HepG2 (cell line): ENCODE results near the gene INTS15. TPM values are rescaled to one million over a fixed set of nuclear protein-coding genes. Genes with fewer than 3 reads are reported as not detected.

ENCODE experiments used
- ATAC-seq: fragments of 200-7000 bp; cut with Tn5 transposase; 3 replicates; pipeline ENCODE4 v1.9.1; 2020; ENCODE audit warnings: mild to moderate bottlenecking, moderate library complexity
- BruUV-seq: library from RNA; stranded (reverse); fragments of 400-500 nt; replicated peaks from 2 replicates; lab custom pipeline; 2021; lab: Mats Ljungman, UMichigan
- CTCF ChIA-PET: fragments of 300-600 bp; formaldehyde crosslinking; extraction: SDS; loops from one replicate; lab custom pipeline; 2021; ENCODE audit warnings: low total read pairs, inconsistent platforms, low intra/inter-chr PET ratio; lab: Yijun Ruan, JAX
- POLR2A ChIA-PET: fragments of 350-600 bp; sonication (Branson Sonifier 250); formaldehyde crosslinking; loops from one replicate; lab custom pipeline; 2020; ENCODE audit warnings: antibody characterized with exemption, inconsistent platforms; lab: Yijun Ruan, JAX
- DNase-seq: peaks from one replicate; pipeline ENCODE4 v3.0.0-alpha.2; 2015; ENCODE audit warnings: low spot score
- FAIRE-seq: peaks from 3 replicates; lab custom pipeline; 2011; peaks lifted over from hg19 to GRCh38; lab: Jason Lieb, UNC
- H2AFZ ChIP-seq: one replicate; pipeline ENCODE4 v1.6.1; 2011; ENCODE audit warnings: low read length, inconsistent platforms
- H3K27ac ChIP-seq: fragments of 300-600 bp; 3 replicates; pipeline ENCODE4 v1.8.0; 2011; ENCODE audit warnings: mixed run types, mild to moderate bottlenecking, mixed read lengths, low read length, inconsistent platforms; ENCODE audit not compliant: insufficient read depth; ENCODE audit errors: extremely low read length
- H3K27me3 ChIP-seq, 2 experiments: fragments of 200-600 bp in 1 of 2; 2 replicates in 1 of 2; 3 replicates in 1 of 2; pipeline versions ENCODE4 v1.6.0 to v1.8.0; 2011; ENCODE audit warnings: low read length in 2 of 2, mild to moderate bottlenecking in 2 of 2, moderate library complexity in 2 of 2, inconsistent platforms in 1 of 2; ENCODE audit not compliant: insufficient read depth in 2 of 2, control insufficient read depth in 1 of 2
- H3K36me3 ChIP-seq, 2 experiments: fragments of 200-600 bp in 1 of 2; replicated peaks in 1 of 2; 2 replicates in 1 of 2; 3 replicates in 1 of 2; pipeline versions ENCODE4 v1.5.1 to v1.8.0; 2011; ENCODE audit warnings: low read length in 2 of 2, inconsistent platforms in 1 of 2; ENCODE audit not compliant: insufficient read depth in 2 of 2, control insufficient read depth in 1 of 2
- H3K4me1 ChIP-seq: 2 replicates; pipeline ENCODE4 v1.5.1; 2012; ENCODE audit warnings: low read length, inconsistent platforms; ENCODE audit not compliant: insufficient read depth
- H3K4me2 ChIP-seq: 2 replicates; pipeline ENCODE4 v1.6.0; 2011; ENCODE audit warnings: low read depth, low read length, inconsistent platforms
- H3K4me3 ChIP-seq, 3 experiments: fragments of 200-600 bp in 1 of 3; sonication (generic), shearing (Covaris generic) in 1 of 3; replicated peaks in 1 of 3; 2 replicates each; pipeline ENCODE4 v1.5.1; 2011 to 2016; ENCODE audit warnings: low read length in 3 of 3, inconsistent platforms in 2 of 3, low read depth in 2 of 3, mild to moderate bottlenecking in 2 of 3, control low read depth in 1 of 3, mixed read lengths in 1 of 3; ENCODE audit not compliant: insufficient read depth in 1 of 3
- H3K79me2 ChIP-seq: one replicate; pipeline ENCODE4 v1.6.1; 2011; ENCODE audit warnings: low read length, inconsistent platforms; ENCODE audit not compliant: insufficient read depth
- H3K9ac ChIP-seq: 2 replicates; pipeline ENCODE4 v1.6.0; 2011; ENCODE audit warnings: mild to moderate bottlenecking, low read depth, low read length, inconsistent platforms; ENCODE audit not compliant: insufficient read depth
- H3K9me3 ChIP-seq: 2 replicates; pipeline ENCODE4 v1.5.1; 2012; ENCODE audit warnings: mild to moderate bottlenecking, low read length
- H4K20me1 ChIP-seq: 2 replicates; pipeline ENCODE4 v1.6.0; 2011; ENCODE audit warnings: inconsistent platforms, mild to moderate bottlenecking, low read length, moderate library complexity; ENCODE audit not compliant: insufficient read depth
- GATAD1 ChIP-seq: IDR thresholded peaks from 2 replicates; pipeline ENCODE4 v1.6.1; 2016; ENCODE audit warnings: missing genetic modification reagents, missing compliant biosample characterization
- GFI1 ChIP-seq: sonication (generic); formaldehyde crosslinking; IDR thresholded peaks from 2 replicates; pipeline ENCODE4 v1.5.0; 2020; ENCODE audit warnings: missing genetic modification reagents, mild to moderate bottlenecking, borderline replicate concordance
- HIC2 ChIP-seq: sonication (generic); formaldehyde crosslinking; IDR thresholded peaks from 2 replicates; pipeline ENCODE4 v1.9.0; 2022; ENCODE audit warnings: low read depth, missing genetic modification reagents
- RBFOX2 ChIP-seq: fragments of 200-400 bp; formaldehyde crosslinking; IDR thresholded peaks from 2 replicates; pipeline ENCODE4 v1.6.1; 2017; ENCODE audit warnings: low read depth, mild to moderate bottlenecking, low read length
- ZBTB37 ChIP-seq: sonication (generic); formaldehyde crosslinking; IDR thresholded peaks from 2 replicates; pipeline ENCODE4 v1.4.0; 2020; ENCODE audit warnings: mild to moderate bottlenecking, missing genetic modification reagents
- ZHX1 ChIP-seq: sonication (generic); formaldehyde crosslinking; IDR thresholded peaks from 2 replicates; pipeline ENCODE4 v1.8.1; 2022; ENCODE audit warnings: low read depth, mild to moderate bottlenecking, missing genetic modification reagents
- ZNF160 ChIP-seq: sonication (generic); formaldehyde crosslinking; IDR thresholded peaks from 2 replicates; pipeline ENCODE4 v1.8.0; 2022; ENCODE audit warnings: mild to moderate bottlenecking, inconsistent platforms, missing genetic modification reagents
- WGBS: methylation state at CpG from one replicate; pipeline ENCODE4 v1.1.6; 2017; ENCODE audit warnings: low lambda C conversion rate; 5-methylcytosine and 5-hydroxymethylcytosine counted together
- in situ Hi-C: cut with HindIII; loops from 2 replicates; pipeline ENCODE4 v1.10.0; 2017; ENCODE audit warnings: low pct_unique_long_range_greater_than_20kb; ENCODE audit not compliant: extremely low pct_ligation_motif_present
- intact Hi-C: fragments of 100-400 bp; cut with micrococcal nuclease; formaldehyde crosslinking; loops from one replicate; pipeline ENCODE4 v1.10.0; 2022; ENCODE audit not compliant: unreplicated experiment
- polyA plus RNA-seq, 8 experiments: library from polyadenylated mRNA; depleted of rRNA in 3 of 8; stranded (reverse) in 7 of 8; unstranded in 1 of 8; fragments of >200 nt; fragmentation: Illumina TruSeq in 4 of 8; extraction: Trizol in 4 of 8; gene quantifications; 2 replicates each; pipeline versions ENCODE4 v1.2.1 to v1.2.3, GENCODE V29; 2011 to 2016; ENCODE audit warnings: low read depth in 4 of 8, missing spikeins in 1 of 8, mixed read lengths in 1 of 8; ENCODE audit not compliant: insufficient read depth in 1 of 8
- total RNA-seq, 5 experiments: library from RNA; depleted of rRNA; stranded (reverse); fragments of >200 nt; fragmentation: Illumina TruSeq; extraction: Trizol; gene quantifications; 2 replicates each; pipeline ENCODE4 v1.2.3, GENCODE V29; 2016; ENCODE audit warnings: low read depth in 1 of 5

The INTS15 gene
- total and polyA plus RNA-seq, 2 of the 13 experiments (the other 11 are each of a cell fraction or from before 2014, with no cell fraction given): 16.3 to 25.7 TPM

- H3K4me2 ChIP-seq: no peak overlapping the region
- in situ Hi-C loops (no loop called here), intact Hi-C loops (no loop called here)
- H3K9me3 ChIP-seq: no peaks in the 10 kb centered on the region
- CTCF ChIA-PET: no interaction called here
- H3K27me3 ChIP-seq: no peaks in the 10 kb centered on the region
- H3K4me1 ChIP-seq: no peaks in the 10 kb centered on the region
- no peak overlapping the region for H3K9ac ChIP-seq
- 96% methylated on average over 13 of the region's 15 CpGs for WGBS
- DNase-seq (no peak), FAIRE-seq (no peak), ATAC-seq (no peak)
- peaks cover 23 to 55% of the 10 kb centered on the region in 2 experiments; a peak in 4 of 5 replicates for H3K36me3 ChIP-seq
- TF ChIP-seq GFI1 (CRISPR knock-in tag) (no peak), ZBTB37 (CRISPR knock-in tag) (no peak), ZNF160 (CRISPR knock-in tag) (no peak), HIC2 (CRISPR knock-in tag) (no peak)
- no peaks in the 10 kb centered on the region for H3K79me2 ChIP-seq
- no peak overlapping the region for H3K27ac ChIP-seq
- H4K20me1 ChIP-seq: no peaks in the 10 kb centered on the region; the same call in 1 of the 2 replicates
- POLR2A ChIA-PET: no interaction called here
- no TSS peak for BruUV-seq
- no peak overlapping the region for H3K4me3 ChIP-seq
- no peak overlapping the region for H2AFZ ChIP-seq
Measured at GRCh38 chr7:6600093-6600492, 10.3 kb downstream of the INTS15 start.

- no peak overlapping the region for H3K27ac ChIP-seq
- ChIA-PET CTCF (no interaction called here), POLR2A (no interaction called here)
- in situ Hi-C loops: no loop called here
- DNase-seq (no peak), ATAC-seq (peak; percentile 5; the same call in 1 of the 3 replicates), FAIRE-seq (no peak)
- H3K36me3 ChIP-seq: peaks cover 7 to 34% of the 10 kb centered on the region in 2 experiments; a peak in 4 of 5 replicates
- no peaks in the 10 kb centered on the region for H3K27me3 ChIP-seq
- no peaks in the 10 kb centered on the region; the same call in 1 of the 2 replicates for H4K20me1 ChIP-seq
- no peaks in the 10 kb centered on the region for H3K4me1 ChIP-seq
- no peak overlapping the region for H3K4me2 ChIP-seq
- intact Hi-C loops: no loop called here
- H3K9ac ChIP-seq: no peak overlapping the region
- no peak overlapping the region for H3K4me3 ChIP-seq
- no peaks in the 10 kb centered on the region for H3K9me3 ChIP-seq
- BruUV-seq: TSS peak; percentile 37
- WGBS: no CpG with 5 or more reads among the region's 10 CpGs
- H3K79me2 ChIP-seq: no peaks in the 10 kb centered on the region
- no peak overlapping the region for H2AFZ ChIP-seq
- TF ChIP-seq GATAD1 (CRISPR knock-in tag) (no peak), ZHX1 (CRISPR knock-in tag) (no peak), RBFOX2 (peak; percentile 46)
Measured at GRCh38 chr7:6604458-6604857, 14.6 kb downstream of the INTS15 start.
